GM23338 (cell line): Measurements from ENCODE around the gene GNAT1. TPM values are rescaled to one million over a fixed set of nuclear protein-coding genes. Genes with fewer than 3 reads are reported as not detected.

Experiments used
- ATAC-seq: fragments of 200-7000 bp; cut with Tn5 transposase; 3 replicates; pipeline ENCODE4 v1.9.1; 2020
- DNase-seq: peaks from one replicate; pipeline ENCODE4 v3.0.0-alpha.2; 2015; ENCODE audit warnings: low spot score
- H2AFZ ChIP-seq: fragments of 200-600 bp; sonication (generic); 2 replicates; pipeline ENCODE4 v1.8.0; 2016; ENCODE audit warnings: antibody characterized with exemption, mild to moderate bottlenecking, moderate library complexity
- H3F3A ChIP-seq: fragments of 200-600 bp; sonication (generic); replicated peaks from 2 replicates; pipeline ENCODE4 v1.8.0; 2017; ENCODE audit warnings: antibody characterized with exemption, mixed run types, low read depth
- H3K27ac ChIP-seq: fragments of 200-600 bp; sonication (generic); 2 replicates; pipeline ENCODE4 v1.6.1; 2016; ENCODE audit warnings: low read depth
- H3K27me3 ChIP-seq: fragments of 200-600 bp; sonication (generic); 2 replicates; pipeline ENCODE4 v1.8.0; 2016; ENCODE audit warnings: mild to moderate bottlenecking, mixed run types, moderate library complexity; ENCODE audit not compliant: insufficient read depth
- H3K36me3 ChIP-seq: fragments of 200-600 bp; sonication (generic); 2 replicates; pipeline ENCODE4 v1.8.0; 2016; ENCODE audit warnings: mild to moderate bottlenecking; ENCODE audit not compliant: insufficient read depth
- H3K4me1 ChIP-seq: fragments of 200-600 bp; sonication (generic); 2 replicates; pipeline ENCODE4 v1.8.0; 2016; ENCODE audit warnings: mild to moderate bottlenecking, moderate library complexity; ENCODE audit not compliant: insufficient read depth
- H3K4me2 ChIP-seq: fragments of 200-600 bp; sonication (generic); 2 replicates; pipeline ENCODE4 v1.7.1; 2017; ENCODE audit warnings: mixed run types
- H3K4me3 ChIP-seq: fragments of 200-600 bp; sonication (generic); 2 replicates; pipeline ENCODE4 v1.6.1; 2016; ENCODE audit warnings: mixed run types
- H3K79me2 ChIP-seq: fragments of 200-600 bp; sonication (generic); replicated peaks from 2 replicates; pipeline ENCODE4 v1.8.0; 2017; ENCODE audit warnings: mild to moderate bottlenecking; ENCODE audit not compliant: insufficient read depth
- H3K9me2 ChIP-seq: fragments of 200-600 bp; sonication (generic); 2 replicates; pipeline ENCODE4 v1.8.0; 2017; ENCODE audit not compliant: insufficient read depth
- H4K20me1 ChIP-seq: fragments of 200-600 bp; sonication (generic); replicated peaks from 2 replicates; pipeline ENCODE4 v1.8.0; 2017; ENCODE audit warnings: mild to moderate bottlenecking; ENCODE audit not compliant: insufficient read depth
- H3K27ac Mint-ChIP-seq: 2 replicates; pipeline ENCODE4 v1.8.0; 2020; ENCODE audit warnings: inconsistent platforms, mild to moderate bottlenecking, moderate library complexity, mixed read lengths
- H3K27me3 Mint-ChIP-seq: 3 replicates; pipeline ENCODE4 v1.8.0; 2022; ENCODE audit warnings: low read depth, mild to moderate bottlenecking, moderate library complexity, mixed read lengths, inconsistent platforms; ENCODE audit not compliant: insufficient read depth, poor library complexity
- H3K36me3 Mint-ChIP-seq: 3 replicates; pipeline ENCODE4 v1.8.0; 2021; ENCODE audit warnings: low read depth, mild to moderate bottlenecking, inconsistent platforms, moderate library complexity, mixed read lengths
- H3K4me1 Mint-ChIP-seq: 3 replicates; pipeline ENCODE4 v1.8.0; 2020; ENCODE audit warnings: mild to moderate bottlenecking, inconsistent platforms, mixed read lengths
- H3K4me3 Mint-ChIP-seq: 3 replicates; pipeline ENCODE4 v1.8.0; 2021; ENCODE audit warnings: moderate library complexity, mild to moderate bottlenecking, inconsistent platforms, mixed read lengths
- H3K9me3 Mint-ChIP-seq: 3 replicates; pipeline ENCODE4 v1.8.0; 2020; ENCODE audit warnings: moderate library complexity, mild to moderate bottlenecking, inconsistent platforms, mixed read lengths
- CREB1 ChIP-seq: fragments of 250-450 bp; sonication (Bioruptor Pico); IDR thresholded peaks from 2 replicates; pipeline ENCODE4 v1.5.0; 2020; ENCODE audit warnings: low read depth, mild to moderate bottlenecking, moderate library complexity
- CTCF ChIP-seq, 2 experiments: fragments of 200-600 bp in 1 of 2; sonication (generic) in 1 of 2; conservative IDR thresholded peaks; 2 replicates each; pipeline versions ENCODE4 v1.5.1 to v1.6.1; 2016 to 2017; ENCODE audit warnings: antibody characterized with exemption in 2 of 2, low read depth in 2 of 2, mild to moderate bottlenecking in 2 of 2, moderate library complexity in 1 of 2
- ETS1 ChIP-seq: IDR thresholded peaks from 2 replicates; pipeline ENCODE4 v1.6.1; 2016; ENCODE audit warnings: antibody characterized with exemption
- EZH2 ChIP-seq: fragments of 200-600 bp; sonication (generic); IDR thresholded peaks from one replicate; pipeline ENCODE4 v1.8.0; 2017; ENCODE audit warnings: antibody characterized with exemption, mild to moderate bottlenecking, low read depth; ENCODE audit not compliant: unreplicated experiment
- EZH2phosphoT487 ChIP-seq: fragments of 200-600 bp; sonication (generic); IDR thresholded peaks from one replicate; pipeline ENCODE4 v1.8.1; 2018; ENCODE audit warnings: antibody characterized with exemption; ENCODE audit not compliant: unreplicated experiment
- JUNB ChIP-seq: IDR thresholded peaks from one replicate; pipeline ENCODE4 v1.6.1; 2016; ENCODE audit warnings: antibody characterized with exemption; ENCODE audit not compliant: unreplicated experiment
- NANOG ChIP-seq: IDR thresholded peaks from 2 replicates; pipeline ENCODE4 v1.6.1; 2016; ENCODE audit warnings: antibody characterized with exemption, borderline replicate concordance
- POLR2AphosphoS5 ChIP-seq: IDR thresholded peaks from 2 replicates; pipeline ENCODE4 v1.6.1; 2016; ENCODE audit warnings: antibody characterized with exemption, low read depth
- REST ChIP-seq: IDR thresholded peaks from one replicate; pipeline ENCODE4 v1.6.1; 2018; ENCODE audit warnings: antibody characterized with exemption; ENCODE audit not compliant: unreplicated experiment
- STAT1 ChIP-seq: IDR thresholded peaks from one replicate; pipeline ENCODE4 v1.6.1; 2016; ENCODE audit warnings: antibody characterized with exemption; ENCODE audit not compliant: unreplicated experiment
- ZNF114 ChIP-seq: fragments of 250-450 bp; sonication (Bioruptor Pico); IDR thresholded peaks from 2 replicates; pipeline ENCODE4 v1.5.0; 2020; ENCODE audit warnings: mild to moderate bottlenecking, moderate library complexity
- ZNF331 ChIP-seq: fragments of 250-450 bp; sonication (Bioruptor Pico); IDR thresholded peaks from 2 replicates; pipeline ENCODE4 v1.5.0; 2020; ENCODE audit warnings: low read depth, mild to moderate bottlenecking, moderate library complexity
- polyA plus RNA-seq: library from polyadenylated mRNA; unstranded; fragments of >200 nt; fragmentation: Nextera tagmentation; extraction: Ambion mirVana; gene quantifications from 2 replicates; pipeline ENCODE4 v1.2.1, GENCODE V29; 2016
- total RNA-seq: library from RNA; depleted of rRNA; stranded (reverse); fragments of >200 nt; shearing (Covaris generic); gene quantifications from 2 replicates; pipeline ENCODE4 v1.2.3, GENCODE V29; 2014

Gene GNAT1
- total and polyA plus RNA-seq, 2 experiments from 2014 or later = not detected

- no peaks in the 10 kb centered on the region for H3F3A ChIP-seq
- Mint-ChIP-seq H3K9me3 (no peaks in the 10 kb centered on the region), H3K4me3 (no peak overlapping the region; the same call in 2 of the 3 replicates), H3K36me3 (peaks cover 31% of the 10 kb centered on the region; the same call in 2 of the 3 replicates), H3K4me1 (peaks cover 47% of the 10 kb centered on the region), H3K27ac (peak overlapping the region; percentile 65; the same call in 1 of the 2 replicates), H3K27me3 (peaks cover 7% of the 10 kb centered on the region)
- H2AFZ ChIP-seq = no peak overlapping the region
- DNase-seq = no peak
- H3K27ac ChIP-seq = 0 out of 2 replicates have a peak overlapping the region, but pooled peaks have one; percentile 59
- no peak for TF ChIP-seq JUNB
- no peak for TF ChIP-seq STAT1
- no peak for ATAC-seq
- H3K79me2 ChIP-seq = peaks cover 24% of the 10 kb centered on the region
- peaks cover 3% of the 10 kb centered on the region; the same call in 1 of the 2 replicates for H4K20me1 ChIP-seq
- no peaks in the 10 kb centered on the region for H3K27me3 ChIP-seq
- peaks cover 12% of the 10 kb centered on the region; the same call in 1 of the 2 replicates for H3K36me3 ChIP-seq
- H3K4me3 ChIP-seq = no peak overlapping the region
- peaks cover 33% of the 10 kb centered on the region for H3K4me1 ChIP-seq
- H3K4me2 ChIP-seq = no peak overlapping the region
- no peaks in the 10 kb centered on the region for H3K9me2 ChIP-seq
These were observed 26.9 kb upstream of the GNAT1 start for GRCh38 chr3:50164481-50164880.

- ATAC-seq (peak; percentile 15), DNase-seq (no peak)
- Histone ChIP-seq H3K9me2 (no peaks in the 10 kb centered on the region), H3K36me3 (peaks cover 12% of the 10 kb centered on the region; the same call in 1 of the 2 replicates), H3K79me2 (peaks cover 24% of the 10 kb centered on the region), H3K4me2 (peak overlapping the region; percentile 65; the same call in 1 of the 2 replicates), H2AFZ (no peak overlapping the region), H3K27ac (0 out of 2 replicates have a peak overlapping the region, but pooled peaks have one; percentile 59), H3K4me3 (no peak overlapping the region), H3K4me1 (peaks cover 32% of the 10 kb centered on the region), H4K20me1 (peaks cover 5% of the 10 kb centered on the region; the same call in 1 of the 2 replicates), H3K27me3 (no peaks in the 10 kb centered on the region), H3F3A (no peaks in the 10 kb centered on the region)
- Mint-ChIP-seq H3K27me3 (peaks cover 5% of the 10 kb centered on the region), H3K27ac (peak overlapping the region; percentile 65; the same call in 1 of the 2 replicates), H3K36me3 (peaks cover 23% of the 10 kb centered on the region; the same call in 2 of the 3 replicates), H3K4me3 (peak overlapping the region; percentile 9; the same call in 1 of the 3 replicates), H3K9me3 (no peaks in the 10 kb centered on the region), H3K4me1 (peaks cover 43% of the 10 kb centered on the region)
- TF ChIP-seq STAT1 (no peak), CTCF (conservative IDR thresholded peaks at IDR 0.05; ENCODE audit: low read depth in 2 of 2) (no peak), POLR2AphosphoS5 (no peak), JUNB (no peak), EZH2phosphoT487 (no peak), ETS1 (no peak), CREB1 (CRISPR knock-in tag) (no peak), ZNF331 (CRISPR knock-in tag) (no peak), EZH2 (no peak), REST (no peak), ZNF114 (CRISPR knock-in tag) (no peak), NANOG (no peak)
These were observed 26.2 kb upstream of the GNAT1 start for GRCh38 chr3:50164984-50165909.
